OCI-LY7 (cell line): ENCODE data around the gene PPIL6.

Experiments used
- EZH2phosphoT487 ChIP-seq: fragments of 200-600 bp; sonication (generic); IDR thresholded peaks from 2 replicates; pipeline ENCODE4 v1.6.1; 2018; ENCODE audit warnings: low read depth, borderline replicate concordance, mild to moderate bottlenecking, mixed run types, antibody characterized with exemption, low read length, moderate library complexity, mixed read lengths
- TF ChIP-seq, protein P1 (sequence below): fragments of 200-600 bp; sonication (generic); conservative IDR thresholded peaks from 2 replicates; pipeline ENCODE4 v1.5.1; 2014; ENCODE audit warnings: mild to moderate bottlenecking, antibody characterized with exemption, low read length, moderate library complexity, mixed read lengths

DNA sequence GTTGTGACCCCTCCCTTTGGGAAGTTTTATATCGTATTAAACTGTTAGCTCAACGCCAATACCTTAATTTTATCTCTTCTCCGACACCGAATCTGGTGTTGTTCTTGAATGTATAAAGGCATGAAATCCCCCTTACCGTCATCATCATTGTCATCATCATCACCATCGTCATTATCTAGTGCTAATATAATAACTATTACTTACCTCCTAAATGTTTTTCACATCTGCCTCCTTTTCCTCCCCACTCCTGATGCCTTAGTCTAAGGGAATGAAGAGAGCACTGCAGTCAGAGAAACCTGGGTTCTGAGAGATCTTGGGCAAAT is 43.3 kb upstream of the PPIL6 start:
- TF ChIP-seq, protein P1, sequence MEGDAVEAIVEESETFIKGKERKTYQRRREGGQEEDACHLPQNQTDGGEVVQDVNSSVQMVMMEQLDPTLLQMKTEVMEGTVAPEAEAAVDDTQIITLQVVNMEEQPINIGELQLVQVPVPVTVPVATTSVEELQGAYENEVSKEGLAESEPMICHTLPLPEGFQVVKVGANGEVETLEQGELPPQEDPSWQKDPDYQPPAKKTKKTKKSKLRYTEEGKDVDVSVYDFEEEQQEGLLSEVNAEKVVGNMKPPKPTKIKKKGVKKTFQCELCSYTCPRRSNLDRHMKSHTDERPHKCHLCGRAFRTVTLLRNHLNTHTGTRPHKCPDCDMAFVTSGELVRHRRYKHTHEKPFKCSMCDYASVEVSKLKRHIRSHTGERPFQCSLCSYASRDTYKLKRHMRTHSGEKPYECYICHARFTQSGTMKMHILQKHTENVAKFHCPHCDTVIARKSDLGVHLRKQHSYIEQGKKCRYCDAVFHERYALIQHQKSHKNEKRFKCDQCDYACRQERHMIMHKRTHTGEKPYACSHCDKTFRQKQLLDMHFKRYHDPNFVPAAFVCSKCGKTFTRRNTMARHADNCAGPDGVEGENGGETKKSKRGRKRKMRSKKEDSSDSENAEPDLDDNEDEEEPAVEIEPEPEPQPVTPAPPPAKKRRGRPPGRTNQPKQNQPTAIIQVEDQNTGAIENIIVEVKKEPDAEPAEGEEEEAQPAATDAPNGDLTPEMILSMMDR = no peak
- no peak for TF ChIP-seq EZH2phosphoT487
